Skin of body (tissue), 2 donors: ENCODE measurements around the gene RPL38. TPM values are rescaled to one million over a fixed set of nuclear protein-coding genes. Genes with fewer than 3 reads are reported as not detected.

ENCODE experiments used
- DNase-seq: peaks from one replicate; lab custom pipeline; 2025; lab: John Stamatoyannopoulos, UW
- total RNA-seq: library from RNA; depleted of rRNA; stranded (reverse); fragments of >200 nt; gene quantifications from one replicate; pipeline ENCODE4 v1.2.3, GENCODE V29; 2014

The RPL38 gene
- total RNA-seq, 1 donor from 2014 or later = 2,384 TPM

DNA sequence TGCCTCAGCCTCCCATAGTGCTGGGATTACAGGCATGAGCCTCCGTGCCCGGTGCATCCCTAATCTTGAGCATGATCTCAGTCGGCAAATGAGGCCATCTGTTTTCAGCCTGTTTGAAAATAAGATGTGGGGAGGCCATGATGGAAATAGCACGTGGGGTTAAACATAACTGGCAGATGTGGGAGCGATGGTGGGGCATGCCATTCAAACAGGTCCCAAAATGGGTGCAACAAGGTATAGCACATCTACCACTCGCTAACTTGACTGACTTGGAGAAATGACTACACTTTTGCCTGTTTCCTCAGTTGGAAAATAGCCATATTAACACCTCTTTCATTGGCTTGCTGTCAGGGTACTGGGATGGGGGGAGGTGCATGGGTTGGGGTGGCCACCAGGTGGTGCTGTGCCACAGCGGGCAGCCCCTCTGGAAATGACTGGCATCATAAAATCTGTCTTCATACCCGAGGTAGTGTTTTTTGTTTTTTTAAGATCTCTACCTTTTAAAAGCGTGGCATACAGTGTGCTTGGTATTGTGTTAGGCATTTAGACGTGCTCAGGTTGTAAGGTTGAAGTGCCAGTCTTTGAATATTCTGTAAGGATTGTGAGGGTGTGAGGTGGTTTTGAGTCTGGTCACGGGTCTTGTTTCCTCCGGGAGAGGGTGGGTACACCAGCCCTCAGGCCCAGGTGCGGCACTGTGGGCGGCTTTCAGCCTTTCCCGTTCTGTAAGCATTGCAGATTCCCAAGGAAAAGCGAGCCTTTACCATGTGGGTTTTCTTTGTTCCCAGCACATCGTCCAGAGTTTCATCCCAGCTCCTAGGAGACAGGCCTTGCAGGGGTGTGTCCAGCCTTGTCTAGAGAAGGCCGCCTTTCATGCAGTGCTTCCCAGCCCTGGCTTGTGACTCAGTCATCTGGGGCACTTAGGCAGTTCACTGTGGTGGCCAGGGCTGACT is 7.0 kb downstream of the RPL38 start:
- peak; percentile 33 for DNase-seq

DNA sequence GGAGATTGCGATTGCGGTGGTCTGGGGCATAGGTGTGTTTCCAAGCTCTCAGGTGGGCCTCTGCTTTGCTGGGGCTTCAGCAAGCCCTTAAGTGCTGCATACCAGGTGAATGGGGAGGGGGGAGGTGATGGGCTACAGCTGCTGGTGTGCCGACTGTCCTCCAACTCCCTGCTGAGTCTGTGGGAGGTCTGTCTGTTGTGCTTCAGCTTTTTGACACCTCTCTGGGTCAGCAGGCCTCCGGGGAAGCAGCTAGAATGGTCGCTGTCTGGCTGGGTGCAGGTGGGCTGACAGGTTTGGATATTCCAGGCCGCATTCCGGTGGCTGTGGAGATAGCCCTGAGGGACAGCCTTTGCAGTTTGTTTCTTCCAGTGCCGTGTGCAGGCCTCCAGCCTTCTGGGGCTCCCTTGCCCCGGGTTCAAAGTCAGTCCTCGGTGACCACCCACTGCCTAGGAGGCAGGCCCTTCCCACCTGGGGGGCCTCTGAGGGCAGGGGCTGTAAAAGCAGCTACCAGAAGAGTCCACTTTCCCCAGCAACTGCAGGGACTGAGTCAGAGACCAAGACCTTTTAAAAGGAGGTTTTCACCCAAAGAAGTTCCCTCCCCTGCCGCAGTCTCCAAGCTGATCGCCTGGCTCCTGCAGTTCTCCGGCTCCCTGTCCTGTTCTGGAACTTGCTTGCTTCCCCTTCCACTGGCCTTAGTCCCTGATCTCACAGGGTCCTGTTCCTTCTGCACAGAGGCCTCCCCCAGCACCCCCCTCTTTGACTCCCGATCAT is 7.8 kb downstream of the RPL38 start:
- DNase-seq = no peak

DNA sequence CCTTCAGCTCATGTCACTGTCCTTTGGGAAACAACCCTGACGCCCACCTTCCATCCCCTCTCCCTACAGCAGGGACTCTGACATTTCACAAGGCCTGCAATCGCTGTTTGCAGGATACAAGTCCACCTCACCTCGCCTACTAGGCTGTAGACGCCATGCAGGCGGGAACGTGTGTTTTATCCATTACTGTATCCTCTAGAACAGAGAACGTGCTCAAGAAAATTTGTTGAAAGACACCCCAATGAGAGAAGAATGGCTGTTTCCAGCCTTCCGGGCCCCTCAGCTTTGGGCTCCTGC is 8.4 kb downstream of the RPL38 start:
- DNase-seq = no peak

DNA sequence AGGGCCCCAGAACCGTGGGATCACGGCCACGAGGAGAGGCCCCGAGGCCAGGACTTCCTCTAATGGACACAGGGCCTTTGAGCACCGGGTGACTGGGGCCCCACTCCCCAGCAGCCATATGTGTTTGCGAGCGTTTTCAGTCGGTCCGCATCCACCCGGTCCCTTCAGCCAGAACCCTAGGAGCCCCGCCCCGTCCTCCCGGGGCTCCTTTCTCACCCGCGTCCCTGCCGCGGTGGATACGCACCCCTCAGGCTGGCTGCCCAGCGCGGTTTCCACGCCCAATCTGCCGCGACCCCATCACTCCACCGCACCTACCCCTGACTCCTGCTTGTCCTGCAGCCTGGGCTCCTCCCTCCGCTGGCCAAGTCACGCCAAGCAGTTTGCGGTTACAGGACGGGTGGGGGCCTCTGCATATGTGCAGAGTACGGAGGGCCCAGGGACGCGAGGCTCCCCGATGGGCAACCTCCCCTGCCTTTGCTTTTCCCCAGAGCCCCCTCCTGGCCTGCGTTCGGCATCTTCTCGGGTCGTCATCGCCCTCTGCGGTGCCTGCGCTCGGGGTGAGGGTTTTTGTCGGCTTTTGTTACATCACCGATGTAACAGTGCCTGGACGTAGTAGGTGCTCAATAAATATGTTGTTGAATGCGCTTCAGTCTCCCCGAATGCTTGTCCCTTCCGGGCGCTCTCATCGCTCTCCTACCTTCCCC is 8.9 kb downstream of the RPL38 start:
- DNase-seq = no peak

DNA sequence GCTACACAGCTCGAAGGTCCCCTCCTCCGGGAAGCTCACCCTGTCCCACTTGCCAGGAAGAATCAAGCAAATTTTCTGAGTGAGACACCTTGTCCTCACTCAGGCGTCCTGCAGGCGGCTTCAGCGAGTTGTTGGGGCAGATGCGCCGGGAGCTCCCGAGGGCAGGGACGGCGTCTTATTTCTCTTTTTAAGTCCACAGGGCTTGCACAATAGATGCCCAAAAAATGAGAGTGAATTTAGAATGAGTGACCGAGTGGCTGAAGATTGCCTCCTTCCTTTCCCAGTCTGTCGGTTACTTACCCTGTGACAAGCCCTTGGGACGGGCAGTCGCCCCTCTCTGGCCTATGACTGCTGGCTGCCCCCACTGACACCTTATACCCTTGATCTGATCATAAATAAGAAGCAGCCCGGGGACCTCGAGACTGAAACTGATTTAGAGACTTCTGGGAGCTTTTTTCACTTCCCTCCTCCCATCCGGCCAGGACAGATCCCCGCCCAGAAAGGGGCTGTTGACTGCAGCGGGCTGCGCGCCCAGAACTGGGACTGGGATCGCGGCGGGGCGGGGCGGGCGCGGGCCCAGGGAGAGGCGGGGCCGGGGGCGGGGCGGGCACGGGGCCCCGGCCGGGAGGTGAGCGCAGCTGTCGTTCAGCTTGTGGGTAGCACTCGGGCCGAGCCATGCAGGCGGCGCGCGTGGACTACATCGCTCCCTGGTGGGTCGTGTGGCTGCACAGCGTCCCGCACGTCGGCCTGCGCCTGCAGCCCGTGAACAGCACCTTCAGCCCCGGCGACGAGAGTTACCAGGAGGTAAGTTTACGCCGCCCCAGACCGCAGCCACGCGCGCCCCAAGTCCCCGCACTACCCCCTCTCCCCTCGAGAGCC is 9.7 kb downstream of the RPL38 start, which contains the start of gene TTYH2:
TSS of gene TTYH2 (plus strand) at position 659 of the 879 bp plus-strand sequence. CDS start at position 676, 17 bp downstream.
- DNase-seq = peak; percentile 82

DNA sequence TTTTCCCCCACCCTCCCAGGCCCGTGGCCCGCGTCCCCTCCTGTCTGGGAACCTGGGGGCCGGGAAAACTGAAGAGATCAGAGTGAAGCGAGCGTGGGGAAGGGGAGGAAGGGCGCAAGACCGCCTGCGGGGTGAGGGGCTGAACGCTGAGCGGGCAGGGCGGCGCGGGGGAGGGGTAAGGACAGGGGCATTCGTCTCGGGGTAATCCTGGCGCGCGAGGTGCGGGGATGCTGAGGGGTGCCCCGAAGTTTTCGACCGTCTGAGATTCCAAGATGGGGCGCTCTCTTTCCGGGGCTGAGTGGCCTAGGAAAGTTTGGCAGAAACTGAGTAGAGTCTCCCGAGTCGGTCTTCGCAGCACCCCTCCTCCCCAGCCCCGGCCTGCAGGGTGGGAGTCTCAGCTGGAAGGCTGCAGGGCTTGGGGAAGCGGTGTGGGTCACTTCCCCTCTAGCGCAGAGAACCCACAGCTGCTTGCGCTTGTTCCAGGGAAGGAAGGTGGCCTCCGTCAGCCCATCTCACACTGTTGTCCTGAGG is 10.4 kb downstream of the RPL38 start:
- DNase-seq = no peak

DNA sequence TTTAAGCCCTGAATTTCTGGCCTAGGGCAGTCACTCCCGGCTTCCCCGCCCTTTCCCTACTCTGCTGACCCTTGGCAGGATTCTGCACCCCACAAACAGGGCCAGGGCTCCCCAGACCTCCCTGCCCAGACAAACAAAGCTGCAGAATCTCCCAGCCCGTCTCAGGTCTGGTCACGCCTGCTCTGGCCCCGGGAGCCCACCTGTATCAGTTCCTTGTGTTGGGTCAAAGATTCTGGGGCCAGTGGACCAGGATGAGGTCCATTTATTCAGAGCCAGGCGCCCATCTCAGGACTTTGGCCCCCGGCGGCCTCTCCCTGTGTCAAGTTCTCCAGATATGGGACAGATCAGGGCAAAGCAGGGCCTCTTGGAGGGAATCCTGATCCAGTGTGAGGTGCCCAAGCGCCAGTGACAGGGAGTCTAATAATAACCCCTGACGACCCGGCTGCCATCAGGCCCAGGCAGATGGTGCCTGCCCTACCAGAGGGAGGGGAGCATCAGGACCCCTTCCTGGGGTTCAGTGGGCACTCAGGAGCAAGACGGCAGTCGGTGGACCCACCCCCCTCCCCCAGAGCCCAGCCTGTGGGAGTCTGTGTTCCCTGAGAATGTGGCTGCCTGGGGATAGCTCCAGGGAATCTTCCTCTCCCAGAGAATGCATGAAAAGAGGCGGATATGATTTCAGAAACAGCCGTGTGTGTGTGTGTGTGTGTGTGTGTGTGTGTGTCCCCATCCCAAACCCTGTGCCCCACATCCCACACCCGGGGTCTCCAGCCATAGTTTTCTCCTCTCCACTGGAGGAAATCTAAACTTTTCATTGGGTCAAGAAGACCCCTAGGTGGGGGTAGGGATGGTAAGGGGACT is 11.2 kb downstream of the RPL38 start:
- DNase-seq = no peak

DNA sequence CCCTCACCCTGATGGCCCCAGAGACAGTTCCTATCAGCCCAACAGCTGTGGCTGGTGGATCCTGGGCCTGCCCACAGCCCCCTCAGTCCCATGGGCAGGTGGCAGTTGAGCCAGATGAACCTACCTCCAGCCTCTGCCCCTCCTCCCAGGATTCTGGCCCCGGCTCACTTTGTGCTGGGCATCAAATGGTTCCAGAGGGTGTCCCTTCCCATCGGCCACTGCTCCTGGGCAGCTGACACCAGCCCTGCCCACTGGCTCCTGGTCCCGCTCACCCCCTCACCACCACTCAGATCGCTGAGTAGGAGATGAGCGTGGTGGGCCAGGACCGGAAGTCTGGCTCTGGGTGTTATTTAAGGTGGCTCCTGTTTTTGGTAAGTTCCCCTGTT is 11.9 kb downstream of the RPL38 start:
- no peak for DNase-seq

DNA sequence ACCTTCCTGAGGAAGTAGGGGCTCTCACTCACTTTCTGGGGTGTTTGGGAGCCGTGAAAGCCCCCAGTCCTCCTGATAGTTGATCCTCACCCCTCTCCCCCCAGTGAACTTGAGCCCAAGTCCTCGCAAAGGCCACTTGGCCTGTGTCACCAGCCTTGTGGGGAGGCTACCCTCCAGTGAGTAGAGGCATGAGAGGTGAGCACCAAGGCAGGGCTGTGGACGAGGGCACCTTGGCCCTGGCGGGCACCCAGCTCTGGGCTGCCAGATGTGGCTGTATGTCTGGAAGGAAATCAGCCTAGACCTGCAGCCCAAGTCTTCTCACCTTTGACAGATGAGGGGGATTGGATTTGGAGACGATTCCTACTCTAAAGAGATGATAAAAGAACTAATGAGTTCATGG is 13.0 kb downstream of the RPL38 start:
- no peak for DNase-seq

DNA sequence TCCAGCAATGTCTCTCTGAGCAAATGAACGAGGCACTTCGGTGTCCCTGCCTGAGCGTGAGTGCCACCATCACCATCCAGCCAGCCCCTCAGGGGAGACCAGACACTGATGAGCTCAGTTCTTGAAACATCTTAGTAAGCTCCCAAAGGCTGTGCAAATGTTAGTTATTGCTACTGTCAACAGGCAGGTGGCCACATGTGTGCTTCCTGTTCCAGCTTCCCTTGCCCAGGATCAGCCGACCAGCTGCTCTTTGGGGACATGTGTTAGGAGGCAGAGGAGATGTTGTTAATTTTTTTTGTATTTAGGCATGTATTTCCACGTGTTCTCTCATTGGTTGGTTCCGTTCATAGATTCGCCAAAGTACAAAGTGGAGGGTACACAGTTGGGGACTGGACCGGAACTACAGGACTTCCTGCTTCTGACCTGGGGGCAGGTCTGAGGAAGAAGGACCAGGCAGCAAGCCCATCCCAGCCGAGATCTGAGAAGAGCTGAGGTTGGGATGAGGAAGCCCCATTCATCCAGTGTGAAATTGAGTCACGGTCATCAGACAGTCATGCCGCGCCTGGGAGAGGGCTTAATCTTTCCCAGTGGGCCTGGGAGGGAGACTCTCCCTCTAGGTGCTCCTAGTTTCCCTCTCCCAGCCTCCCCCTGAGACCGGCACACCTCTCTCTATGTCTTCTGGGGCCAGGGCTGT is 13.7 kb downstream of the RPL38 start:
- DNase-seq = no peak

DNA sequence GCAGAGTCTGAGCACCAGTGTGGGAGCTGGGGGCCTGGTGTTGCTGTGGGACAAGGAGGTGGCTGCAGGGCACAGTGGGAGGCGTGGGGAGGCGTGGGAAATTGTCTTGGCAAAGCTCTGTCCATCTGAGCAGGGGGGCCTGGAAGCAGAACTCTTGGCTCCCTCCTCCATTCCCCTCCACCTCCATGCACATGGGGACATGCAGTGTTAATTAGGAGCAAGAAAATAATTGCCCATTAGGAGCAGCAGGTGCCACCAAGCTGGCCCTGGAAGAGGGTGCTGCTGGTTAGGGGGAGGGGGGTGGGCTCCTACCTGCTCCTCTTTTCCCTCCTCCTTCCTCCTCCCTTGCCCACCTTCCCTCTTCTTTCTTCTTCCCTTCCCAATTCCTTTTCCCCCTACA is 14.4 kb downstream of the RPL38 start:
- DNase-seq = no peak

DNA sequence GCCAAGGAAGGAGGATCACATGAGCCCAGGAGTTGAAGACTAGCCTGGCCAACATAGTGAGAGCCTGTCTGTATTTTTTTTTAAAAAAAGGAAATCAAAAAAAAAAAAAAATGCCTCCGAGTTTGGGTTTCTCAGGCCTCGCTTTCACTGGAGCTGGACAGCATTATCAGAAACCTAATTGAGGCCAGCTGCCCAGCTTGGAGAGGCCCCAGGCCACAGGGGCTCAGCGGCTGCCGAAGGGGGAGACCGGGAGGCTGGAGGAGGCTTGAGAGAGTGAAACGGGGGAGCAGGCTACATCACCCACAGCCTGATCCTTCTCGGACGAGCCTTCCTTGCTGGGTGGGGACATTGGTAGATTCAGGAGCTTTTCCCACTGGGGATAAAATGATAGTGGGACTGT is 15.0 kb downstream of the RPL38 start:
- no peak for DNase-seq

DNA sequence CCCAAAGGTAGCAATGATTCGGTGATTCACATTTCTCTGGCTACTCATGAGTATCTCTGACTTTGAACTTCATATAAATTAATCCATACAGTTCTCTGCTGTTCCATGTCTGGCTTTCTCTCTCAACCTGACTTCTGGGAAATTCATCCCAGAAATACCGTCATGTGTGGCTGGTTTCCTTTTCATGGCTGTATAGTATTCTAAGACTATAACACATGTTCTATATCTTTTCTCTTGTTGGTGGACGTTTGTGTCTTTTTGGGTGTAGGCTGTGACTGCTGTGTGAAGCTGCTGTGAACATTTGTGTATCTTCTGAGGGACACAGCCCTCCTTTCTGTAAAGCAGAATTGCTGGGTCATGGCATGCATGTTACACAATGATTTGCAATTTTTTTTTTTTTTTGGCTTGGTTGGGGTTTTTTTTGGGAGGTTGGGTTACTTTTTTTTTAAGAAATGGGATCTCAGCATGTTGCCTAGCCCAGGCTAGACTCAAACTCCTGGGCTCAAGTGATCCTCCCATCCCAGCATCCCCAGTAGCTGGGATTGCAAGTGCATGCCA is 16.2 kb downstream of the RPL38 start:
- no peak for DNase-seq

DNA sequence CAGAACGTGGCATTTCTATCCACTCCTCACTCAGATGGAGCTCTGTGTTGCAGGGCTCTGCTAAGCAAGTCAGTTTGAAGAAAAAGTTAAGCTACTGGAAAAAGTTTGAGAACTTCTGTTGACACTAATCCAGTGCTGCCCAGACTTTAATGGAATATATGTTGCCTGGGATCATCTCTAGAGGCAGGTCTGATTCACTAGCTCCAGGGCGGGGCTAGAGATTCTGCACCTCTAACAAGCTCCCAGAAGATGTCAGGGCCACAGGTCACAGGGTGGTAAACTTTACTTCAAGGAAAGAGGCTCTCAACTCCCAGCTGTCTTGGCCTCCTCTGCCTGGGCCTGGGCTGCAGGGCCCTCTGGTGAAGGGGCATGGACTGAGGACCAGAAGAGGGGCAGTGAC is 16.7 kb downstream of the RPL38 start:
- no peak for DNase-seq

DNA sequence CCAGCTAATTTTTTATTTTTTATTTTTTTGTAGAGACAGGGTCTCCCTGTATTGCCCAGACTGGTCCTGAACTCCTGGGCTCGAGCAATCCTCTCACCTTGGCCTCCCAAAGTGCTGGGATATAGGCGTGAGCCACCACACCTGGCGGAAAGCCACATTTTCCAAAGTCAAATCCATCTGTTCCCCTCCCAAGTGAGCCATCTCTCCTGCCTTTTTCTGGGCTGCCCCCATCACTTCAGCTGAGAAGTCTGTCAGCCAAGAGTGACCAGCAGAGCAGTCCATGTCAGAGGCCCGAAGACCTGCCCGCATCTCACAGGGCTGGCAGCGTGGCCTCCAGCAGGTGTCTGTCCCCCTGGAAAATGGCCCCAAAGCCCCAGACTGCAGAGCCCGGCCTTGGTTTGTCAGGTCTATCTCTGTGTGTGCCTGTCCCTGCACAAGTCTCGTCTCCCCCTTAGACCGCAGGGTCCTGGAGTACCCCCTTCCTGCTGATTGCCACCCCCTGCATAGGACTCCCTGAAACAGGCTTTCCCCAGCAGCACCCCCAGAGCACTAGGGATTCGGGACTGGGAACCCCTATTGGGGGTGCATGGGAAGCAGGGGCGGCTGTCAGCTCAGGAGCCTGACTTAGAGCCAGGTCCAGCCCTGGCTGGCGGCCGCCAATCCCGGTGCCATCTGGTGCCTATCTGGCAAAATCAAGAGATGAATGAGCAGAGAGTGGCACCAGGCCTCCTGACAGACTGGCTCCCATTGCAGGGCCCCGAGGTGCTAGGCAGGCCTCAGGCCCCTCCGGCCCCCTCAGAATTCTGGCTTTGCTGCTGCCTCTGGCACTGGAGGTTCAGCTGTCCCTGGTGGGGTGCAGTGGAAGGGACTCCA is 17.7 kb downstream of the RPL38 start:
- DNase-seq = no peak

DNA sequence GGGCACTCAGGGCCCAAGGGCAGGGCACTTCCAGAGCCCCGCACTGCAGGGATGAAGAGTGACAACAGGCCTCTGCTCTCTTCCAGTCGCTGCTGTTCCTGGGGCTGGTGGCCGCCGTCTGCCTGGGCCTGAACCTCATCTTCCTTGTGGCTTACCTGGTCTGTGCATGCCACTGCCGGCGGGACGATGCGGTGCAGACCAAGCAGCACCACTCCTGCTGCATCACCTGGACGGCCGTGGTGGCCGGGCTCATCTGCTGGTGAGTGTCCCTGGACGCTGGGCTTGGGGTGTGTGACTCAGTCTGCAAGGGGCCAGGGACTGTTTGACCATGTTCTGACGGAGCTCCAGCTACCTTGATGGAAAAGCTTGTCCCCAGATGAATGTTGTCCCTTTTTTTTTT is 18.9 kb downstream of the RPL38 start:
- DNase-seq = no peak

DNA sequence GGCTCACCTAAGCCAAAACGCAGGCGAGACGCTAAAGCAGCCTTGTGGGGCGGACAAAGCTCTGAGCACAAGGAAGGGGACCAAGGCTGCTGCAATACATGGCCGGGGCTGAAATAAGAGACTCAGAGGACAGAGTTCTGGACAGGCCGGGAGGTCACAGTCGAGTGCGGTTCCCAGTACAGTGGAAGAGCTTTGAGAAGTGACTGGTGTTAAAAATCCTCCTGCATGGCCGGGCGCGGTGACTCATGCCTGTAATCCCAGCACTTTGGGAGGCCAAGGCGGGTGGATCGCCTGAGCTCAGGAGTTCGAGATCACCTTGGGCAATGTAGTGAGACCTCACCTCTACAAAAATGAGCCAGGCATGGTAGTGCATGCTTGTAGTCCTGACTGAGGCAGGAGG is 20.4 kb downstream of the RPL38 start:
- no peak for DNase-seq
